Measurements from ENCODE around the gene BRSK1. TPM values are rescaled to one million over a fixed set of nuclear protein-coding genes. Genes with fewer than 3 reads are reported as not detected.
A peak's percentile ranks its signal among the peaks of the same experiment; 100 is the strongest.

The BRSK1 gene
- total RNA-seq, 6 donors from 2014 or later = 1.0 to 2.7 (median 1.1) TPM; not detected in 1

GRCh38 chr19:55259540-55260210 lies 24.1 kb upstream of the BRSK1 start:
- DNase-seq (no peak), ATAC-seq (ENCODE audit: low FRiP score in 2 of 2) (no peak)

GRCh38 chr19:55261671-55262126 lies 22.1 kb upstream of the BRSK1 start:
- 93 to 100% methylated on average over 3 to 13 of the region's 13 CpGs for WGBS, 2 donors
- peaks cover 0 to 5% (median 1%) of the 10 kb centered on the region in 4 donors for H3K36me3 ChIP-seq
- H3K4me1 ChIP-seq = peaks cover 11 to 23% (median 17%) of the 10 kb centered on the region in 4 donors
- no peaks in the 10 kb centered on the region for H3K27me3 ChIP-seq
- no peak overlapping the region for H3K27ac ChIP-seq
- DNase-seq (no peak), ATAC-seq (ENCODE audit: low FRiP score in 2 of 2) (no peak)
- no peaks in the 10 kb centered on the region for H3K9me3 ChIP-seq
- no peak overlapping the region for H3K4me3 ChIP-seq
- TF ChIP-seq EP300 (IDR thresholded peaks at IDR 0.05) (no peak), POLR2AphosphoS5 (IDR thresholded peaks at IDR 0.05) (no peak), CTCF (IDR thresholded peaks at IDR 0.05) (no peak), POLR2A (IDR thresholded peaks at IDR 0.05) (no peak)

More at GRCh38 chr19:55259540-55260210, 24.1 kb upstream of the BRSK1 start:
- Histone ChIP-seq H3K4me3 (peak overlapping the region; percentile 26 to 98 (median 95)), H3K27ac (peak overlapping the region; percentile 90 to 95 (median 93)), H3K27me3 (no peaks in the 10 kb centered on the region), H3K4me1 (peaks cover 31 to 44% (median 36%) of the 10 kb centered on the region in 4 donors), H3K36me3 (peaks cover 0 to 5% (median 0%) of the 10 kb centered on the region in 4 donors), H3K9me3 (no peaks in the 10 kb centered on the region)
- WGBS, 2 donors = 37 to 45% methylated on average over 24 to 29 of the region's 29 CpGs
- no peak for TF ChIP-seq POLR2A (IDR thresholded peaks at IDR 0.05)
- no peak for TF ChIP-seq CTCF (IDR thresholded peaks at IDR 0.05)
- no peak for TF ChIP-seq EP300 (IDR thresholded peaks at IDR 0.05)
- TF ChIP-seq POLR2AphosphoS5 (IDR thresholded peaks at IDR 0.05) = no peak

- DNase-seq (no peak), ATAC-seq (ENCODE audit: low FRiP score in 2 of 2) (no peak)
- Histone ChIP-seq H3K4me1 (peaks cover 6 to 17% (median 10%) of the 10 kb centered on the region in 4 donors), H3K27me3 (no peaks in the 10 kb centered on the region), H3K9me3 (no peaks in the 10 kb centered on the region), H3K36me3 (peaks cover 0 to 5% (median 1%) of the 10 kb centered on the region in 4 donors), H3K27ac (no peak overlapping the region), H3K4me3 (no peak overlapping the region)
- TF ChIP-seq POLR2AphosphoS5 (IDR thresholded peaks at IDR 0.05) = no peak
- TF ChIP-seq CTCF (IDR thresholded peaks at IDR 0.05) = no peak
- TF ChIP-seq POLR2A (IDR thresholded peaks at IDR 0.05) = no peak
- TF ChIP-seq EP300 (IDR thresholded peaks at IDR 0.05) = no peak
- WGBS, 2 donors = 90 to 93% methylated on average over 5 to 9 of the region's 9 CpGs
Observed at GRCh38 chr19:55262359-55262758, 21.4 kb upstream of the BRSK1 start.

- no peaks in the 10 kb centered on the region for H3K9me3 ChIP-seq
- no peak for ATAC-seq (ENCODE audit: low FRiP score in 2 of 2)
- H3K4me1 ChIP-seq = peaks cover 6 to 7% (median 7%) of the 10 kb centered on the region in 4 donors
- no peak for TF ChIP-seq POLR2A (IDR thresholded peaks at IDR 0.05)
- no peak for TF ChIP-seq CTCF (IDR thresholded peaks at IDR 0.05)
- no peak for TF ChIP-seq POLR2AphosphoS5 (IDR thresholded peaks at IDR 0.05)
- TF ChIP-seq EP300 (IDR thresholded peaks at IDR 0.05) = no peak
- 93 to 96% methylated on average over 5 of the region's 5 CpGs for WGBS, 2 donors
- DNase-seq = no peak
- H3K27me3 ChIP-seq = no peaks in the 10 kb centered on the region
- H3K27ac ChIP-seq = no peak overlapping the region
- H3K4me3 ChIP-seq = no peak overlapping the region
- H3K36me3 ChIP-seq = peaks cover 0 to 10% (median 3%) of the 10 kb centered on the region in 4 donors
Observed at GRCh38 chr19:55264531-55264930, 19.3 kb upstream of the BRSK1 start.
